ENCODE data around the gene ASAP2. TPM values are rescaled to one million over a fixed set of nuclear protein-coding genes. Genes with fewer than 3 reads are reported as not detected.
A peak's percentile ranks its signal among the peaks of the same experiment; 100 is the strongest.
"Not testable (repeated sequence)": the region's sequence is repeated elsewhere in the genome, so short reads cannot be mapped to it uniquely, and the experiment has no call there.

ASAP2 gene
- polyA plus RNA-seq, 4 donors: 10.8 to 21.9 (median 13.8) TPM

DNA sequence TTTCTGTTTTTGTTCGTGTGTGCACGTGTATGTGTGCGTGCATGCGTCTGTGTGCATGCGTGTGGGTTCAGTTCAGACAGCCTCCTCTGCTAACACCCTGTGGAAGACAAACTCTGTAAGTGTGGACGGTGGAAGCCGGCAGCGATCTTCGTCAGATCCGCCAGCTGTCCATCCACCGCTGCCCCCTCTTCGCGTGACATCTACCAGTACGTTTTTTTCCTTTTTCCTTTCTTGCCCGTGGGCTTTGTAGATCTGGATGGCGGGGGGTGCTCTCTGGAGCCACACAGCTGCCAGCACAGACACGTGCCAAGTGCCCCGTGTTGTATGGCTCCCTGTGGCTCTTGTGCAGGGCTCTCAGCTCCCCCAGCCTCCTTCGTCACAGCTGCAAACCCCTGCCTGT lies 184.4 kb downstream of the ASAP2 start:
- Histone ChIP-seq H3K4me3 (ENCODE audit: low read depth in 1 of 3, low read length in 3 of 3) (no peak overlapping the region), H3K4me1 (ENCODE audit: control insufficient read depth in 3 of 3, insufficient read depth in 2 of 3, low read depth in 1 of 3, low read length in 2 of 3) (no peaks in the 10 kb centered on the region), H3K9me3 (ENCODE audit: control insufficient read depth in 2 of 2, insufficient read depth in 1 of 2, low read depth in 1 of 2, low read length in 1 of 2) (no peaks in the 10 kb centered on the region), H3K27ac (ENCODE audit: low read depth in 1 of 3, low read length in 2 of 3) (no peak overlapping the region), H3K27me3 (ENCODE audit: control insufficient read depth in 3 of 3, insufficient read depth in 3 of 3, low read length in 3 of 3) (no peaks in the 10 kb centered on the region), H3K36me3 (ENCODE audit: control insufficient read depth in 3 of 3, insufficient read depth in 2 of 3, low read depth in 1 of 3, low read length in 3 of 3) (peaks cover 0 to 81% (median 10%) of the 10 kb centered on the region in 3 donors)
- DNase-seq (no peak), FAIRE-seq (no peak)
- 93 to 95% (median 93%) methylated on average over 19 of the region's 19 CpGs for WGBS, 3 donors

GRCh38 chr2:9391961-9392720 lies 185.5 kb downstream of the ASAP2 start:
- Histone ChIP-seq H3K4me3 (ENCODE audit: low read depth in 1 of 3, low read length in 3 of 3) (no peak overlapping the region), H3K4me1 (ENCODE audit: control insufficient read depth in 3 of 3, insufficient read depth in 2 of 3, low read depth in 1 of 3, low read length in 2 of 3) (no peaks in the 10 kb centered on the region), H3K27ac (ENCODE audit: low read depth in 1 of 3, low read length in 2 of 3) (no peak overlapping the region), H3K36me3 (ENCODE audit: control insufficient read depth in 3 of 3, insufficient read depth in 2 of 3, low read depth in 1 of 3, low read length in 3 of 3) (peaks cover 0 to 85% (median 7%) of the 10 kb centered on the region in 3 donors), H3K9me3 (ENCODE audit: control insufficient read depth in 2 of 2, insufficient read depth in 1 of 2, low read depth in 1 of 2, low read length in 1 of 2) (no peaks in the 10 kb centered on the region), H3K27me3 (ENCODE audit: control insufficient read depth in 3 of 3, insufficient read depth in 3 of 3, low read length in 3 of 3) (no peaks in the 10 kb centered on the region)
- DNase-seq (no peak), FAIRE-seq (no peak)
- 90 to 93% (median 91%) methylated on average over 13 of the region's 13 CpGs for WGBS, 3 donors

- DNase-seq (no peak), FAIRE-seq (no peak)
- Histone ChIP-seq H3K9me3 (ENCODE audit: control insufficient read depth in 2 of 2, insufficient read depth in 1 of 2, low read depth in 1 of 2, low read length in 1 of 2) (no peaks in the 10 kb centered on the region), H3K27ac (ENCODE audit: low read depth in 1 of 3, low read length in 2 of 3) (peak overlapping the region in 1 of 3 donors; percentile 22), H3K4me1 (ENCODE audit: control insufficient read depth in 3 of 3, insufficient read depth in 2 of 3, low read depth in 1 of 3, low read length in 2 of 3) (no peaks in the 10 kb centered on the region), H3K4me3 (ENCODE audit: low read depth in 1 of 3, low read length in 3 of 3) (no peak overlapping the region), H3K36me3 (ENCODE audit: control insufficient read depth in 3 of 3, insufficient read depth in 2 of 3, low read depth in 1 of 3, low read length in 3 of 3) (peaks cover 0 to 84% (median 7%) of the 10 kb centered on the region in 3 donors), H3K27me3 (ENCODE audit: control insufficient read depth in 3 of 3, insufficient read depth in 3 of 3, low read length in 3 of 3) (no peaks in the 10 kb centered on the region)
- WGBS, 3 donors: 72 to 86% (median 84%) methylated on average over 24 to 28 of the region's 28 CpGs
Observed at GRCh38 chr2:9392898-9393765, 186.5 kb downstream of the ASAP2 start.

DNA sequence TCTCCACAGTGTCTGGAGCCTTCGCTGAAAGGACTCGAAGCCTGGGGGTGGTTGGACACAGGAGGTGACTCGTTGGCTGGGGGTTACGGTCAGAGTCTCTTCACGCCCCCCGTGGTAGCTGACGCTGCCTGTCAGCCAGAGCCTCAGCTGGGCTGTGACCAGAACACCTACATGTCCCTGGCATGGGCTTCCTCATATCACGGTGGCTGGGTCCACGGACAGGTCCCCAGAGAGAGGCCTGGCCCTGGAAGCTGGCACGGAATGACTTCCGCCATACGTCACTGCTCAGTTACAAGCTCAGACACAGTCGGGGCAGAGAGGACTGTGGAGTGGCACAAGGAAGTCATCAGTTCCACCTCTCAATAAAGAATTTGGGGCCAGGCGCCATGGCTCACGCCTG lies 188.2 kb downstream of the ASAP2 start:
- no peak for DNase-seq

DNA sequence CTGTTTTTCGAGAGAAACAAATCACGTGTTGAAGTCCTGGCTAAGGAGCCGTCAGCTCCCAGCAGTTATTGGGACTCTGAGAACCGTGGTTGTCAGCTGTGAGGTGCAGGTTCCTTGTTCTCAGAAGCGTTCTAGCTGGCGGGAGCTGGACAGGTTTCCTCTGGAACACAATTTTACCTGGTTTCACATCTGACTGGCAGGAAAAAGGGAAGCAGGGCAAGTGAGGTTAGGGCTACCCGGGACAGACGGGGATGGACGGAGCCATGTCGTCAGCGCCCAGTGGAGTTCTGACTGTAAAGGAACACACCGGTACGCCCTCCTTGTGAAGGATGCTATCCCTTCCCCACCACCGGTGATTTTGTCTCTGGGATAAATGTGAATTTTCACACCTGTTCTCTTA lies 190.6 kb downstream of the ASAP2 start:
- Histone ChIP-seq H3K27me3 (ENCODE audit: control insufficient read depth in 3 of 3, insufficient read depth in 3 of 3, low read length in 3 of 3) (no peaks in the 10 kb centered on the region), H3K9me3 (ENCODE audit: control insufficient read depth in 2 of 2, insufficient read depth in 1 of 2, low read depth in 1 of 2, low read length in 1 of 2) (no peaks in the 10 kb centered on the region), H3K4me3 (ENCODE audit: low read depth in 1 of 3, low read length in 3 of 3) (no peak overlapping the region), H3K4me1 (ENCODE audit: control insufficient read depth in 3 of 3, insufficient read depth in 2 of 3, low read depth in 1 of 3, low read length in 2 of 3) (no peaks in the 10 kb centered on the region), H3K27ac (ENCODE audit: low read depth in 1 of 3, low read length in 2 of 3) (no peak overlapping the region), H3K36me3 (ENCODE audit: control insufficient read depth in 3 of 3, insufficient read depth in 2 of 3, low read depth in 1 of 3, low read length in 3 of 3) (peaks cover 0 to 77% (median 5%) of the 10 kb centered on the region in 3 donors)
- FAIRE-seq: no peak
- DNase-seq: no peak
- 94 to 95% (median 95%) methylated on average over 14 of the region's 14 CpGs for WGBS, 3 donors

More for the DNA sequence above, 188.2 kb downstream of the ASAP2 start:
- no peak overlapping the region for H3K4me3 ChIP-seq (ENCODE audit: low read depth in 1 of 3, low read length in 3 of 3)
- no peaks in the 10 kb centered on the region for H3K27me3 ChIP-seq (ENCODE audit: control insufficient read depth in 3 of 3, insufficient read depth in 3 of 3, low read length in 3 of 3)
- H3K36me3 ChIP-seq (ENCODE audit: control insufficient read depth in 3 of 3, insufficient read depth in 2 of 3, low read depth in 1 of 3, low read length in 3 of 3): peaks cover 0 to 79% (median 7%) of the 10 kb centered on the region in 3 donors
- FAIRE-seq: no peak
- no peak overlapping the region for H3K27ac ChIP-seq (ENCODE audit: low read depth in 1 of 3, low read length in 2 of 3)
- H3K4me1 ChIP-seq (ENCODE audit: control insufficient read depth in 3 of 3, insufficient read depth in 2 of 3, low read depth in 1 of 3, low read length in 2 of 3): no peaks in the 10 kb centered on the region
- no peaks in the 10 kb centered on the region for H3K9me3 ChIP-seq (ENCODE audit: control insufficient read depth in 2 of 2, insufficient read depth in 1 of 2, low read depth in 1 of 2, low read length in 1 of 2)
- WGBS, 3 donors: 92 to 93% (median 92%) methylated on average over 15 of the region's 15 CpGs

GRCh38 chr2:9398251-9398650 lies 191.6 kb downstream of the ASAP2 start:
- 95 to 96% (median 95%) methylated on average over 11 of the region's 11 CpGs for WGBS, 3 donors
- not testable (repeated sequence) for H3K4me1 ChIP-seq (ENCODE audit: control insufficient read depth in 3 of 3, insufficient read depth in 2 of 3, low read depth in 1 of 3, low read length in 2 of 3); DNase-seq; H3K4me3 ChIP-seq (ENCODE audit: low read depth in 1 of 3, low read length in 3 of 3); H3K27me3 ChIP-seq (ENCODE audit: control insufficient read depth in 3 of 3, insufficient read depth in 3 of 3, low read length in 3 of 3); H3K9me3 ChIP-seq (ENCODE audit: control insufficient read depth in 2 of 2, insufficient read depth in 1 of 2, low read depth in 1 of 2, low read length in 1 of 2); FAIRE-seq; H3K27ac ChIP-seq (ENCODE audit: low read depth in 1 of 3, low read length in 2 of 3)
- peaks cover 2 to 76% (median 4%) of the 10 kb centered on the region in 3 donors for H3K36me3 ChIP-seq (ENCODE audit: control insufficient read depth in 3 of 3, insufficient read depth in 2 of 3, low read depth in 1 of 3, low read length in 3 of 3)

GRCh38 chr2:9398881-9399780 lies 192.5 kb downstream of the ASAP2 start:
- WGBS, 3 donors: 79 to 89% (median 85%) methylated on average over 20 of the region's 20 CpGs
- DNase-seq (no peak), FAIRE-seq (no peak)
- Histone ChIP-seq H3K4me1 (ENCODE audit: control insufficient read depth in 3 of 3, insufficient read depth in 2 of 3, low read depth in 1 of 3, low read length in 2 of 3) (no peaks in the 10 kb centered on the region), H3K9me3 (ENCODE audit: control insufficient read depth in 2 of 2, insufficient read depth in 1 of 2, low read depth in 1 of 2, low read length in 1 of 2) (no peaks in the 10 kb centered on the region), H3K27me3 (ENCODE audit: control insufficient read depth in 3 of 3, insufficient read depth in 3 of 3, low read length in 3 of 3) (no peaks in the 10 kb centered on the region), H3K27ac (ENCODE audit: low read depth in 1 of 3, low read length in 2 of 3) (no peak overlapping the region), H3K4me3 (ENCODE audit: low read depth in 1 of 3, low read length in 3 of 3) (no peak overlapping the region), H3K36me3 (ENCODE audit: control insufficient read depth in 3 of 3, insufficient read depth in 2 of 3, low read depth in 1 of 3, low read length in 3 of 3) (peaks cover 0 to 72% (median 2%) of the 10 kb centered on the region in 3 donors)

All from small intestine (tissue), 7 donors.